ENCODE data around the gene CGRRF1.

Gene CGRRF1

GRCh38 chr14:54489731-54490444 lies 19.8 kb upstream of the CGRRF1 start:
- no peak for DNase-seq

- DNase-seq: no peak
Measured at GRCh38 chr14:54490445-54491175, 19.1 kb upstream of the CGRRF1 start.

- DNase-seq: no peak
Measured at GRCh38 chr14:54493293-54493692, 16.4 kb upstream of the CGRRF1 start.

GRCh38 chr14:54497224-54497623 lies 12.5 kb upstream of the CGRRF1 start:
- DNase-seq: no peak

GRCh38 chr14:54498095-54498531 lies 11.6 kb upstream of the CGRRF1 start:
- DNase-seq: no peak

GRCh38 chr14:54498579-54498978 lies 11.1 kb upstream of the CGRRF1 start:
- DNase-seq: no peak

GRCh38 chr14:54500744-54501143 lies 9.0 kb upstream of the CGRRF1 start:
- no peak for DNase-seq

GRCh38 chr14:54501480-54501879 lies 8.2 kb upstream of the CGRRF1 start:
- no peak for DNase-seq

- DNase-seq: no peak
Measured at GRCh38 chr14:54502602-54503001, 7.1 kb upstream of the CGRRF1 start.

GRCh38 chr14:54503486-54503885 lies 6.2 kb upstream of the CGRRF1 start:
- no peak for DNase-seq

GRCh38 chr14:54512393-54512792 lies 2.7 kb downstream of the CGRRF1 start:
- no peak for DNase-seq

- DNase-seq: no peak
Measured at GRCh38 chr14:54515670-54516069, 6.0 kb downstream of the CGRRF1 start.

- DNase-seq: no peak
Measured at GRCh38 chr14:54516709-54517108, 7.0 kb downstream of the CGRRF1 start.

- no peak for DNase-seq
Measured at GRCh38 chr14:54524410-54524809, 14.7 kb downstream of the CGRRF1 start.

- DNase-seq: no peak
Measured at GRCh38 chr14:54528973-54529372, 19.3 kb downstream of the CGRRF1 start.

- DNase-seq: peak; percentile 64
Measured at GRCh38 chr14:54529811-54530210, 20.1 kb downstream of the CGRRF1 start.

- DNase-seq: no peak
Measured at GRCh38 chr14:54532111-54533012, 22.7 kb downstream of the CGRRF1 start.

GRCh38 chr14:54533100-54533499 lies 23.4 kb downstream of the CGRRF1 start:
- DNase-seq: no peak

GRCh38 chr14:54535126-54535525 lies 25.4 kb downstream of the CGRRF1 start:
- DNase-seq: no peak

- peak; percentile 31 for DNase-seq
Measured at GRCh38 chr14:54535646-54536045, 25.9 kb downstream of the CGRRF1 start.

- no peak for DNase-seq
Measured at GRCh38 chr14:54537651-54538050, 27.9 kb downstream of the CGRRF1 start.

GRCh38 chr14:54538055-54538454 lies 28.3 kb downstream of the CGRRF1 start:
- no peak for DNase-seq

GRCh38 chr14:54547583-54547982 lies 37.9 kb downstream of the CGRRF1 start:
- DNase-seq: no peak

All from COR-L47 (cell line).